Activated T-cell treated with anti-CD3 and anti-CD28 coated beads, Interleukin-2, amount 50 U/mL, for 72 hours (primary cell): ENCODE results near the gene ZNF469. TPM values are rescaled to one million over a fixed set of nuclear protein-coding genes. Genes with fewer than 3 reads are reported as not detected.
A peak's percentile ranks its signal among the peaks of the same experiment; 100 is the strongest.

Experiments used
- ATAC-seq, 2 donors: fragments of 150-1000 bp; cut with Tn5 transposase; replicated peaks in 1 of 2; 2 replicates each; pipeline ENCODE4 v1.10.0; 2021; ENCODE audit warnings: moderate library complexity in 2 of 2, mild to moderate bottlenecking in 1 of 2
- DNase-seq, 2 donors: peaks; one replicate each; pipeline ENCODE4 v3.0.0; 2021 to 2022; ENCODE audit warnings: mixed read lengths in 1 of 2
- H3K27ac Mint-ChIP-seq: one replicate; pipeline ENCODE4 v1.8.0; 2022; ENCODE audit warnings: mild to moderate bottlenecking, moderate library complexity, mixed read lengths
- H3K27me3 Mint-ChIP-seq: one replicate; pipeline ENCODE4 v1.8.0; 2022; ENCODE audit warnings: low read depth, mixed read lengths
- H3K36me3 Mint-ChIP-seq, 2 donors: one replicate each; pipeline ENCODE4 v1.8.0; 2022; ENCODE audit warnings: mixed read lengths in 2 of 2, mild to moderate bottlenecking in 1 of 2; ENCODE audit not compliant: insufficient read depth in 2 of 2
- H3K4me1 Mint-ChIP-seq: one replicate; pipeline ENCODE4 v1.8.0; 2022; ENCODE audit warnings: low read depth, mixed read lengths
- H3K4me3 Mint-ChIP-seq, 2 donors: one replicate each; pipeline ENCODE4 v1.8.0; 2022; ENCODE audit warnings: mild to moderate bottlenecking in 2 of 2, mixed read lengths in 2 of 2, moderate library complexity in 2 of 2
- H3K9me3 Mint-ChIP-seq, 2 donors: one replicate each; pipeline ENCODE4 v1.8.0; 2022; ENCODE audit warnings: mixed read lengths in 2 of 2
- total RNA-seq, 2 donors: library from RNA; stranded (reverse); gene quantifications; one replicate each; pipeline ENCODE4 v1.2.3, GENCODE V29; 2022

The ZNF469 gene
- total RNA-seq, 2 donors from 2014 or later = 0.34 to 0.65 TPM

DNA sequence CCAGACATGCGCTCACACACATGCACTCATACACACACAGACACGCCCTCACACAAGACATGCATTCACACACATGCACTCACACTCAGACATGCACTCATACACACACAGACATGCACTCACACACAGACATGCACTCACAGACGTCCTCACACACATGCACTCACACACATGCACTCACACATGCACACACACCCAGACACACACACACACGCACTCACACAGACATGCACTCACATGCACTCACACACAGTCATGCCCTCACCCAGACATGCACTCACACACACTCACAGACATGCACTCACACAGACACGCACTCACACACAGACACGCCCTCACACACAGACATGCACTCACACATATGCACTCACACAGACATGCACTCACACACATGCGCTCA, 2.1 kb upstream of the ZNF469 start:
- Mint-ChIP-seq H3K9me3 (no peaks in the 10 kb centered on the region), H3K4me3 (no peak overlapping the region), H3K4me1 (peaks cover 4% of the 10 kb centered on the region), H3K36me3 (no peaks in the 10 kb centered on the region), H3K27me3 (peaks cover 25% of the 10 kb centered on the region), H3K27ac (no peak overlapping the region)
- DNase-seq = no peak
- ATAC-seq = no peak

GRCh38 chr16:88381820-88382451, 823 bp upstream of the ZNF469 start:
- no peak for ATAC-seq
- Mint-ChIP-seq H3K27ac (no peak overlapping the region), H3K36me3 (no peaks in the 10 kb centered on the region)

DNA sequence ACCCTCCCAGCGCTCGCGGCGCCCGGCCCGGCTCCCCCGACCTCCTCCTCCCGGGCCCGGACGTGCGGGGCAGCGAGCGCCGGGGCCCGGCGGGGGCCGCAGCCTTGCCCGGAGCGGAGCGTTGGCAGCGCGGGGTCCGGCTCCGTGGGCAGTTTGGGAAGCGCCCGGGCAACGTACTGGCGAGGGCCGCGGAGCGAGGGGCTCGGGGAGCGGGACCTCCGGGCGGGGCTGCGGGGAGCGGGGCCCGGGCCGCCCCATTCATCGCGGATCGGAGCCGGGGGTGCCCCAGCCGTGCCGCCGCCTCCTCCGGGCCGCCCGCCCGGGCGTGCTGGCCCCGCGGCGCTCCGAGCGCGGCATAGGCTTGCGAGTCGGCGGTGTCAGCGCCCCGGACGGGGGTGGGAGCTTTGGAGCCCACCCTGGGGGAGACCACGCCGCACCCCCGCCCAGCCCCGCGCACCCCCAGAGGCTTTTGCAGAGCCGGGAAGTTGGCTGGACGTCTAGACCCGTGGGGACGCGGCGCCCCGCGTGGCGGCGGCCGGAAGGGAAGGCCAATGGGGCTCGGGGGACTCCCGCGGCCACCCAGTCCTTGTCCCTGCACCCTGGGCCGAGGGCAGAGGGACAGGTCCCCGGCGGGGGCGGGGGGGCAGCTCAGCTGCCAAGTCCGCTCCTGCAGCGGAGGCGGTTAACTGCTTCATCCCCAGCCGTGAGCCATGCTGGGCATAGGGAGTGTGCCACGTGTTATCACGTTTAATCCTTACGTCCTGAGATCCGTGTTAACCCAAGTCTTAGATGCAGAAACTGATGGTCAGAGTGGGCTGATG, 852 bp downstream of the ZNF469 start:
- H3K27ac Mint-ChIP-seq = no peak overlapping the region
- peak in 1 of 2 donors; percentile 27 for DNase-seq
- no peaks in the 10 kb centered on the region for H3K9me3 Mint-ChIP-seq
- ATAC-seq = peak in 1 of 2 donors; percentile 39
- H3K4me1 Mint-ChIP-seq = peaks cover 4% of the 10 kb centered on the region
- H3K27me3 Mint-ChIP-seq = peaks cover 33% of the 10 kb centered on the region
- H3K4me3 Mint-ChIP-seq = no peak overlapping the region
- H3K36me3 Mint-ChIP-seq = no peaks in the 10 kb centered on the region

More at GRCh38 chr16:88381820-88382451, 823 bp upstream of the ZNF469 start:
- Mint-ChIP-seq H3K9me3 (no peaks in the 10 kb centered on the region), H3K4me1 (peaks cover 4% of the 10 kb centered on the region), H3K27me3 (peaks cover 33% of the 10 kb centered on the region), H3K4me3 (no peak overlapping the region)
- no peak for DNase-seq

GRCh38 chr16:88384222-88385111, 1.7 kb downstream of the ZNF469 start:
- Mint-ChIP-seq H3K4me3 (peak overlapping the region in 1 of 2 donors; percentile 49), H3K27ac (no peak overlapping the region), H3K4me1 (peaks cover 4% of the 10 kb centered on the region), H3K36me3 (no peaks in the 10 kb centered on the region), H3K27me3 (peaks cover 33% of the 10 kb centered on the region), H3K9me3 (no peaks in the 10 kb centered on the region)
- ATAC-seq (no peak), DNase-seq (no peak)

GRCh38 chr16:88385112-88385594, 2.4 kb downstream of the ZNF469 start:
- no peak for ATAC-seq
- Mint-ChIP-seq H3K27ac (no peak overlapping the region), H3K36me3 (no peaks in the 10 kb centered on the region), H3K27me3 (peaks cover 33% of the 10 kb centered on the region), H3K4me1 (peaks cover 4% of the 10 kb centered on the region), H3K4me3 (peak overlapping the region in 1 of 2 donors; percentile 49), H3K9me3 (no peaks in the 10 kb centered on the region)
- no peak for DNase-seq

DNA sequence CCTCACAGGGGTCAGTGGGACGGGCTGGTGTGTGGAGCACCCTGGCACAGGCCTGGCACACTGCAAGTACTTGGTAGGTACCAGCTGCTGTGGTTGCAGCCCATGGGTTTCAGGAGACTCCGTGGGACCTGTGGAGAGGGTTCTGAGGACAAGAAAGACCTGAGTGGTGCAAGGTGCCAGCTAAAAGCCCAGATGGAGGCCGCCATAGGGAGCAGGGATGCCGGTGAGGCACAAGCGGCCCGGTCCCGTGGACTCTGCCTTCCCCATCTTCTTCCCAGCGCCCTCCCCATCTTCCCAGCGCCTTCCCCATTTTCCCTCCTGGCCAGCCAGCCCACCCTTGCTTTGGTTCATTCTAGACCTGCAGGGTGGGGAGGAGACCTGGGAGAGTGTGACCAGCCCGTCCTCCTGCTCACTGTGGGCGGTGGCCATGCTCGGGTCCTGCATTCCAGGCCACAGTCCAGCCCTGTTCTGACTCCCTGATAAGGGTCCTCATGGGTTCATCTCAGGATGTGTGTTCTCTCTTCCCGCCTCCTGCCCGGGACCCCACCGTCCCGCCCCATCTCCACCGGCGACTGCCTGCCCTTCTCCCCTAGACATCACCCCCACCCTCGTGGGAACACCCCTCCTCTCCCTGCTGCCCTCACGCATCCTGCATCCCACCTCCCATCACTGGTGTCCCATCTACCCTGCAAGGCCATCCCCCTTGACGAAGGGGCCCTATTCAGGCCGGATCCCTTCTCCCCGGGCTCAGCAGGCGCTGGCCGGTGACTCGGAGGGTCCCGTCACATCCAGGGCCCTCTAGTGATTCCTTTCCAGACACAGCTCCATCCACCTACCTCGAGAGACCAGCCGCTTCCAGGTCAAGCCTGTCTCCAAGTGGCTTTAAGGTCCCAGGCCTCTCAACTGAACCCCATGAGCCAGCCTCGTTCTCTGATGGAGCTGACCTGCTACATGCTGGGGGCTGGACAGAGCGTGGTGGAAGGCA, 3.4 kb downstream of the ZNF469 start:
- H3K4me3 Mint-ChIP-seq = no peak overlapping the region
- peaks cover 4% of the 10 kb centered on the region for H3K4me1 Mint-ChIP-seq
- DNase-seq (no peak), ATAC-seq (no peak)
- H3K36me3 Mint-ChIP-seq = no peaks in the 10 kb centered on the region
- no peaks in the 10 kb centered on the region for H3K9me3 Mint-ChIP-seq
- no peak overlapping the region for H3K27ac Mint-ChIP-seq
- peaks cover 33% of the 10 kb centered on the region for H3K27me3 Mint-ChIP-seq

DNA sequence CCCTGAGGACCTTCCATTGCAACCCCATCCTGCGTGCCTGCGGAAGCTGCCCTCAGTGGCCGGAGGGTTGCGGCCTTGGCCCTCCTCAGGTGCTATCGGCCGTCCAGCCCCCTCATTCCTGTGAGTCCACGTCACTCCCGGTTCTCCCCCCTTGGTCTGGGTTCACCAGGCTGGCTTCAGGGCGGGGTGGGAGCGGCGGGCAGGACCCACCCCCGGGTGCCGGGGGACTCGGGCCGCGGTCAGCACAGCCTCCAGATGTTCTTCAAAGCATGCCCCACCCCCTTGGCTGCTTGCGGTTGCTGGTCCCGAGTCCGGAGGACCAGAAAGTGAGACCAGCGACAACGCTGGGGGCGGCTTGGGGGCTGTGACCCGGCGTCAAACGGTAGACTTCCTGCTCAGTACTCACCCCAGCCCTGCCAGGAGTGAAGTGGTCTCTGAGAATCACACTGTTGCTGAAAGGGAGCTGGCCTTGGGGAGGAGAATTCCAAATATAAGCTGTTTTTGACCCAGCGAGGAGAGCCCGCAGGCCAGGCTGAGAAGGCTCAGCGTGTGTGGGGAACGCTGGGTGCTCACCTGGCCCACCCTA, 4.5 kb downstream of the ZNF469 start:
- no peaks in the 10 kb centered on the region for H3K36me3 Mint-ChIP-seq
- H3K9me3 Mint-ChIP-seq = no peaks in the 10 kb centered on the region
- H3K27ac Mint-ChIP-seq = no peak overlapping the region
- H3K4me3 Mint-ChIP-seq = no peak overlapping the region
- H3K27me3 Mint-ChIP-seq = peaks cover 31% of the 10 kb centered on the region
- DNase-seq (no peak), ATAC-seq (no peak)
- peaks cover 4% of the 10 kb centered on the region for H3K4me1 Mint-ChIP-seq

DNA sequence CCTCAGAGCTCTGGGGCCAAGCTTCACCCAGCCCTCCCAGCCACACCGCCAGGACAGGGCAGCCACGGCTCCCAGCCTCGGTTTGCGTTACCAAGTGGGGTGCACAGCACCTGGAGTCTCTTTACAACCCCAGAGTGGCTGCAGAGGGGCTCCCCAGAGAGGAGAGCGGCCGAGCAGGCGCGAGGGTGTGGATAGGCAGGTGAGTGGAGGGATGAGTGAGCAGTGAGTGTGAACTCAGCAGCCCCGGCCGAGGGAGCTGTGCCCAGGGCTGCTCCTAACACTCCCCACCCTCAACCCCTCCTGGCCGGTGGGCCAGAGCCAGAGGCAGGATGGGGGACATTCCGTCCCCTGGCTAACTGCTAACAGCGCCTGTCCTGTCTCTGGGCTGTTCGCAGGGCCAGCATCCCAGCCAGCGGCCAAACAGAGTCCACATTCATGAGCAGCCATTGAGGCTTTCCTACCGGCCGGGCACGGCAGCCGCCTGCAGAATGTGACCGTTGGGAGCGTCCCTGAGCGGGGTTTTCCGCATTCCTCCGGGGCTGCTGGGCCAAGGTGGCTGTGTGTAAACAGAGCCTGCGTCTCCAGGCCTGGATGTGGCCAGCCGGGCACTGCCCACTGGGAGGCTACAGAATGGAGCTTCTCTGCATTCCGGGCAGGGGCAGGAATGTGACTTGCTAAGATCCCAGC, 5.3 kb downstream of the ZNF469 start:
- H3K27ac Mint-ChIP-seq = no peak overlapping the region
- DNase-seq (no peak), ATAC-seq (no peak)
- peaks cover 4% of the 10 kb centered on the region for H3K4me1 Mint-ChIP-seq
- H3K27me3 Mint-ChIP-seq = peaks cover 26% of the 10 kb centered on the region
- no peaks in the 10 kb centered on the region for H3K36me3 Mint-ChIP-seq
- H3K4me3 Mint-ChIP-seq = no peak overlapping the region
- no peaks in the 10 kb centered on the region for H3K9me3 Mint-ChIP-seq

DNA sequence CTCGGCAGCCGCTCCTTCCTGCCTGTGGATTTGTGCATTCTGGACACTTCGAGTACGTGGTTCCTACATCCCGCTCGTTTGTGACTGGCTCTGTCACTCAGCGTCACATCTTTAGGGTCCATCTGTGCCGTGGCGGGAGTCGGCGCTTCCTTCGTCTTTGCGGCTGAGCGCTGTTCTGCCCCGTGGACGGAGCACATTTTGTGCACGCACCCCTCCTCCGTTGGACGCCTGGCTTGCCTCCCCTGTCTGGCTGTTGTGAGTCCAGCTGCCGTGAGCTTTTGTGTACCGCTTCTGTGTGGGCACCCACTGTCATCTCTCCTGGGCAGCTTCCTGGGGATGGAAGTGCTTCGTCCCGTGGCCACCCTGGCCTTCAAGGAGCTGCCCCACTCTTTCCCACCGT, 6.4 kb downstream of the ZNF469 start:
- Mint-ChIP-seq H3K4me1 (peaks cover 3% of the 10 kb centered on the region), H3K9me3 (no peaks in the 10 kb centered on the region), H3K27me3 (peaks cover 22% of the 10 kb centered on the region), H3K4me3 (no peak overlapping the region), H3K27ac (no peak overlapping the region), H3K36me3 (no peaks in the 10 kb centered on the region)
- ATAC-seq (no peak), DNase-seq (no peak)

GRCh38 chr16:88389621-88390160, 6.9 kb downstream of the ZNF469 start:
- no peak overlapping the region for H3K4me3 Mint-ChIP-seq
- ATAC-seq (no peak), DNase-seq (no peak)
- H3K27ac Mint-ChIP-seq = no peak overlapping the region
- H3K36me3 Mint-ChIP-seq = no peaks in the 10 kb centered on the region
- peaks cover 17% of the 10 kb centered on the region for H3K27me3 Mint-ChIP-seq
- H3K9me3 Mint-ChIP-seq = no peaks in the 10 kb centered on the region
- H3K4me1 Mint-ChIP-seq = no peaks in the 10 kb centered on the region

GRCh38 chr16:88390265-88390664, 7.5 kb downstream of the ZNF469 start:
- Mint-ChIP-seq H3K27me3 (peaks cover 12% of the 10 kb centered on the region), H3K4me3 (no peak overlapping the region), H3K9me3 (no peaks in the 10 kb centered on the region), H3K4me1 (no peaks in the 10 kb centered on the region), H3K36me3 (no peaks in the 10 kb centered on the region), H3K27ac (no peak overlapping the region)
- DNase-seq (no peak), ATAC-seq (no peak)
